GM18870 (cell line): ENCODE data around the gene THUMPD3.
A peak's percentile ranks its signal among the peaks of the same experiment; 100 is the strongest.

ENCODE experiments used
- ATAC-seq: cut with Tn5 transposase; IDR thresholded peaks from one replicate; pipeline ENCODE4 v1.9.1; 2021; ENCODE audit warnings: moderate library complexity; ENCODE audit not compliant: unreplicated experiment

Gene THUMPD3

GRCh38 chr3:9362731-9363530 is at the start of gene THUMPD3:
Gene THUMPD3, plus strand, starts transcription at chr3:9363054. Its CDS starts 2,015 bp downstream, at chr3:9365069.
- ATAC-seq, result peak; percentile 90

- ATAC-seq, result no peak
These were observed 48.1 kb upstream of the THUMPD3 start for GRCh38 chr3:9314796-9315195.

- no peak for ATAC-seq
These were observed 45.9 kb upstream of the THUMPD3 start for GRCh38 chr3:9316881-9317361.

GRCh38 chr3:9322780-9323179 is 40.1 kb upstream of the THUMPD3 start:
- ATAC-seq, result no peak

- no peak for ATAC-seq
These were observed 37.9 kb upstream of the THUMPD3 start for GRCh38 chr3:9324944-9325343.

- no peak for ATAC-seq
These were observed 35.3 kb upstream of the THUMPD3 start for GRCh38 chr3:9327578-9327977.

GRCh38 chr3:9330166-9330703 is 32.6 kb upstream of the THUMPD3 start:
- no peak for ATAC-seq

GRCh38 chr3:9331171-9331570 is 31.7 kb upstream of the THUMPD3 start:
- no peak for ATAC-seq

GRCh38 chr3:9332250-9333030 is 30.4 kb upstream of the THUMPD3 start:
- no peak for ATAC-seq

GRCh38 chr3:9339761-9340471 is 22.9 kb upstream of the THUMPD3 start:
- no peak for ATAC-seq

GRCh38 chr3:9340472-9340902 is 22.4 kb upstream of the THUMPD3 start:
- no peak for ATAC-seq

- ATAC-seq, result no peak
These were observed 20.2 kb upstream of the THUMPD3 start for GRCh38 chr3:9342696-9343095.

- ATAC-seq, result no peak
These were observed 19.7 kb upstream of the THUMPD3 start for GRCh38 chr3:9343115-9343514.

GRCh38 chr3:9345041-9345440 is 17.8 kb upstream of the THUMPD3 start:
- no peak for ATAC-seq

GRCh38 chr3:9346141-9346540 is 16.7 kb upstream of the THUMPD3 start:
- ATAC-seq, result no peak

- ATAC-seq, result no peak
These were observed 15.8 kb upstream of the THUMPD3 start for GRCh38 chr3:9347081-9347480.

- ATAC-seq, result no peak
These were observed 15.0 kb upstream of the THUMPD3 start for GRCh38 chr3:9347887-9348286.

- ATAC-seq, result no peak
These were observed 13.3 kb upstream of the THUMPD3 start for GRCh38 chr3:9349321-9350117.

- no peak for ATAC-seq
These were observed 11.1 kb upstream of the THUMPD3 start for GRCh38 chr3:9351709-9352126.
